Stimulated activated CD4-positive, alpha-beta T cell treated with anti-CD3 and anti-CD28 coated beads, Interleukin-1b, Interleukin-23, amount 100 ng/mL, for 24 hours (primary cell): Measurements from ENCODE around the gene FAM210B.
"Not testable (repeated sequence)": the region's sequence is repeated elsewhere in the genome, so short reads cannot be mapped to it uniquely, and the experiment has no call there.

Experiments used
- DNase-seq, 4 experiments: peaks; one replicate each; pipeline ENCODE4 v3.0.0-alpha.2; 2020; ENCODE audit warnings: low read depth in 4 of 4, low spot score in 1 of 4

The FAM210B gene

DNA sequence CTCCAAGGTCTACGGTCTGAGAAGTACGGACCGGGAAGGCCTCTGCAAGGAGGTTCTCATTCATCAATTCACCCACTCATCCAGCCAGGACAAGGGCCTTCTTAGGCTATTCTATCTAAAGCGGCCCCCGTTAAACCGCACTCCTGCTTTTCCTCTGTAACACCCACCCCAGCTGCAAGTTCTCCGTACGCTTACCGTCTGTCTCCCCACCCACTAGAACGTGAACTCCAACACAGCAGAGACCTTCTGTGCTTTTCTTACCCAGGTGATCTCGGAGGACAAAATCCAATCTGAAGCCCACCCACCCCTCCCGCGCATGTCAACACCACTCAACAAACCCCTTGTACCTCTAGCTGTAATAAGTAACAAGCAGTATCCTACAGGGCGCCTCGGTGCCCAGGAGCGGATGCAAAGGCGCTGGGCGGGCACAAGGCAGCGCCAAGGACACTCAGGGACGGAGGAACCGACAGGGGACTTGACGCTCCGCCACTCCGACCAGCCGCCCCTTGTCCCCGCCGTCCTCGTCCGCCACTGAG, 32.9 kb downstream of the FAM210B start:
- DNase-seq: no peak

DNA sequence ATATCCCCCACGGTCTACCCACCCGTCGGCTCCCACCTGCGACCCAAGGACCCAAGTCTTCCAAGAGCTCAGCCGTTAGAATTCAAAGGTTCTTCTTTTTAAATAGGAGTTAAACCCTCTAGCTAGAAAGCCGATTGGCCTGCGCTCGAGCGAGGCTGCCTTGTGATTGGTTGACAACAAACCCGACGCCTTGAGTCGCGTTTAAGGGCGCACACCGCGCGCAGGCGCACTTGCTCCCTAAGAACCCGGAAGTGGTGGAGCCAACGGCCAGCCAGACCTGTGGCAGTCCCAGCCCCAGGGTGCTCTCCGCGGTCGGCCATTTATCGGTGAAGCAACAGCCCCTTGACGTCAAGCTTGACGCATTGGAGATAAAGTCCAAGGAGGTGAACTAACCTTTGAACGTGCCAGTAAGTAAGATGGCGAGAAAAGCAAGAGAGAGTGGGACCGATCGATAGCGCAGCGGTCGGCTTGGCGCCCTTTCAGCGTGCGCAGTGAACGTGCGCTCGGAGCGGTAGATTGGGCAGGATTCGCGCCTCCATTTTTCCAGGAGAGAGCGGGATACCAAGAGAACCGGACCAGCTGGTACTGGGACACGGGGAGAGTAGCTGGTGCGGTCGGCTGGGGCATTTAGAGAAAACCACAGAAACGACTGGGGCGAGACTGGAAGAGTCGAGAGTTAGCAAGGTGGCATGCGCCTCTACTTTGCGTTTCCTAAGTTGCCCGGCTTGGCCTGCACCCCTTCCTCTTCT, 33.5 kb downstream of the FAM210B start, which contains the start of the genes AURKA and CSTF1:
Gene AURKA (minus strand): TSS at position 84 of the 749 bp plus-strand sequence. CDS start 4,018 bp downstream, outside the sequence.
Gene CSTF1 (plus strand): TSS at position 514 of the 749 bp plus-strand sequence. CDS start 2,908 bp downstream, outside the sequence.
- DNase-seq: peak; percentile 93 to 99 (median 98)

DNA sequence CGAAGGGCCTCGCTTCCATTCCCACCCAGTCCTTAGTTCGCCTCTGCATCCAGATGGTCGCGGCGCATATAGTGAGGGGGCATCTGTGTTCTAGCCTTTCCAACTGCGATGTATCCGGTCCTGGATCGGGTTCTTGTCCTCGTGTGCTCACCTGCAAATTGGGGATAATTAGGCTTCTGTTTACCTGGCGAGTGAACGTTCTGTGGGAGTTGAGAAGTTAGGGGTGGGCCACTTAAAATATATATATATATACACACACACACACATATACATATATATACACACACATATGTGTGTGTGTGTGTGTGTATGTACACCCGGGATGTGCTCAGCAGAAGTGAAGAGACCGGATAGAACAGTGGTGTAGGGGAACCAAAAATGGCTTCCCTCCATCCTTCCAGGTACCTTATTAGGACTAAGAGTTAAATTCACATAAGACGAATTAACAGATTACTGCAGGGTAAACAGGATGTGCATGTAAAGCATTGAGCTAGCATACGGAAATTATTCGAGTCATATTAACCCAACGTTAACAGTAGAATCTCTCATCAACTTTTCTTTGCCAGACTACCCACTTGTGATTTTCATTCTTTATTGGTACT, 34.2 kb downstream of the FAM210B start:
- DNase-seq: no peak

DNA sequence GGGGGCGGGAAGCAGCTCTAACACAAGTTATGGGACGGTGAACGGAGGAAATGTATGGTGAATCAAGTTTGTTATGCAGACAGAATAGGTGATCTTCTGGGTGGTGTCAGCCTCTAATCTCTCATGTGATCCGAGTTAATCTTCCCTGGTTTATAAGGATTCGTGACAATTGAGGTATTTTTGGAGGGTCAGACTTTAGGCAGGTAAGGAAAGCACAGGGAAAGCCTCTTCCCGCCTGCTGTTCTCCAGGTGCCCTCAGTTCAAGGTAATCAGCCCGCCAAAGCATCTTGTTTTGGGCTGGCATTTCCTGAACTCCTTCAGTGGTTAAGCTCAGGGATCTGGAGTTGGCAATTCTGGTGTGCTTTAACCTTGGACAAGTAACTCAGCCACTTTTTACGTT, 34.9 kb downstream of the FAM210B start:
- no peak for DNase-seq

DNA sequence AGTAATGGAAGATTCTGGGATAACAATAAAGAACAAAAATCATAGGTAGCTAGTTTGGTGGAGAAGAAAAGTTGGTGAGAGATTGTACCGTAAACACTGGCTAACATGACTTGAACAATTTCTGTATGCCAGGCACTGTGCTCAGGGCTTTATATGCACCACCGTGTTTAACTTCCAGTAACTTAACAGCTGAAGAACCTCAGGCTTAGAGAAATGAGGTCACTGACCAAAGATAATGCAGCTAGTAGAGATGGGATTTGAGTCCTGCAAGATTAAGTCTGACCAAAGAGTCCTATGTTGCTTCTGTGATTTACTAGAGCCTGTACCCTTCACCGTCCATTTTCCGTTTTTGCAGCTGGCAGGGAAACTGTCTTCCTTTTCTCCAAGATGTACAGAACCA, 36.4 kb downstream of the FAM210B start:
- no peak for DNase-seq

DNA sequence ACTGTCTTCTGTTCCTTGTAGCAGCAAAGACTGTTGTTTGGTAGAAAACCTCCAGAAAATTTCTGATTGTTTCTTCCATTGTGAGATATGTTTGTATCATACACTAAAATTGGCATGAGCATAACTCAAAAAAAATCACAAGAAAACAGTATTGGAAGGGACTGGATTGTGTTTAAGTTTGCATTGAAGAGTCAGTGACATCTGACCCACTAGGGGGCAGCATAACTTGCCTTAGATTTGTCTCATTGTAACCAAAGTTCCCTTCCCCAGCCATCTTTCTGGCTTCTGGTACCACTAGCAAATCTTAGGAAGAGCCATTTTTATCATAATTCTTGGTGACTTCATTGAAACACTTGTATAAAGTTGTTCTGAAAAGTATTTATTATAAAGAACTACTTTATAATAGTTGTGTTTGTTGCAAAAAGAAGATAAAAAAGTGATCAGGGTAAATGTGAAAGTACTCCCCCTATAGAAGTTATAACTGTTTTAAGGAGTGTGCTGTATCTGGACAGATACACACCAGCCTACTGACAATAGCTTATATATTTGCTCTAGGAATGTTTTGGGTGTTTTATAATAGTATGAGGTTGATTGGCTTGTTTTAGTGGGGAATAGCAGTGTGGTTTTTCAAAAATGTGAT, 41.3 kb downstream of the FAM210B start:
- peak; percentile 39 to 51 (median 46) for DNase-seq

DNA sequence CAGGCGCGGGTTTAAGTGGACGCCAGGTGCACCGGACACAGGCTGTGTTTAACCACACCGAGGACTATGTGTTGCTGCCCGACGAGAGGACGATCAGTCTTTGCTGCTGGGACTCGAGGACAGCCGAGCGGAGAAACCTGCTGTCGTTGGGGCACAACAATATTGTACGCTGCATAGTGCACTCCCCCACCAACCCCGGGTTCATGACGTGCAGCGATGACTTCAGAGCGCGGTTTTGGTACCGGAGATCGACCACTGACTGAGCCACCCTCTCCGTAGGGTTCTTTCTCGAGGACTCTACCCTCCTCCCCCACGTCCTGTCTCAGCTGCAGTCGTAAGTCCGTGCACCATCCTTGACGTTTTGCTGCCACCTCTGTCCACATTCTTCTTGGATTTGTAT, 44.7 kb downstream of the FAM210B start:
- DNase-seq: no peak

DNA sequence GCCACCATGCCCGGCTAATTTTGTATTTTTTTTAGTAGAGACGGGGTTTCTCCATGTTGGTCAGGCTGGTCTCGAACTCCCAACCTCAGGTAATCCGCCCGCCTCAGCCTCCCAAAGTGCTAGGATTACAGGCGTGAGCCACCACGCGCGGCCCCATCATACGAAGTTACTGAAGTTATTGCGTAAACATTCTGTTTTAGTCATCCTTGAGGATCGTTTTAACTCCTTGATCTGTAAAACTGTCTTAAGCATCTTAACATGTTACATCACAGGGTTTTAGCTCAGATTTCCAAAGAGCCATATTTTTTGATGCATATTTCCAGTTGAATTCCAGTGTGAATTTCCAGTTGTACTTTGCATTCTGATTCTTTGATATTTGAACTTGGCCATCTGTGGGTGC, 46.6 kb downstream of the FAM210B start:
- DNase-seq: not testable (repeated sequence)

DNA sequence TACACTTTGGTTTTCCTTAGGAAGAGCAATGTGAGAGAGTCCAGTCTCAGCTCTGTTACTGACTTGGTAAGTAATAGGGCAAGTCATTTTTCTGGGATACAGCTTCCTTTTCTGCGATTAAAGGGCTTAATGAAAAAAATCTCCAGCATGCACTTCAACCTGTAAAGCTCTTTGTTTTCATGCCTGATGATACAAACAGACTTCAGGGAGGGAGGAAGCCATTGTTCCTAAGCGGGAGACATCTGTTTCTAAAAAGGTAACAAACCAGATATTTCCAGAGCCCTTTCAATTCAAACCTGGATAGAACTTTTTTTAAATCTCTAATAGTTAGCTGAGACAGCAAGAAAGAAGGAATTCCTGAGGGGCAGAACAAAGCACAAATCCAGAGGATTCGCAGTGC, 48.1 kb downstream of the FAM210B start:
- no peak for DNase-seq

DNA sequence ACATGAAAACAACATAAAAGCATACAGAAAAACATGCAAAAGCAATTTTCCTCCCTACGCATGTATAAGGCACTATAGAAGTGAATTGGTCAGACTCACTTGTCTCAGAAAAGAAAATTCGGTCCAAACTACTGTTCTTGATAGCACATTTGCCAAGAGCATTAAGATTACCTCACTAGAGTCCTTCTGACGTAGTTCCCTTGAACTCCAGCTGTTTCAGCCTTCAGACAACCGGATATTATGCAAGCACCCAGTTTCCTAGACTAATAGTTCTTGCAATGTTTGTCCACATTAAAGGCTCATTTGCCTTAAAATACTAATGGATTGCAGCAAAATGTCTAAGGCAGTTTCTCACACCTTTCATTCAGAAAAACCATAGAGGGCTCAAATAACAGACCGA, 50.7 kb downstream of the FAM210B start:
- no peak for DNase-seq

DNA sequence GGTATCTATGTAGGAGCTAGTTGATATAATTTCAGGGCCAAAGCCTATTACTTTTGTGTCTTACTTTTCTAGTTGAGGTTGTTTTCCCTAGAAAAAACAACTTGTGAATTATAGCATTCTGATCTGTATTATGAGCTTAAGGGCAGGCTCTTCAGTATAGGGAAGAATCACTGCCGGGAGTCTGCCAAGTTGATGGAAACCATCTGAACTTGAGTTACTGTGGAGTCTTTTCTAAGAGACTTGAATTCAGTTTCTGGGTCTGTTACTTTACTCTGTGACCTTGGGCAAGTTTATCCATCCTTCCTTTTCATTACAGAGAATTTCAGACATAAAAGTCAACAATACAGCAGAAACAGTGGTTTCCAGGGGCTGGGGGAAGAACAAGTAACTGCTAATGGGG, 51.2 kb downstream of the FAM210B start:
- no peak for DNase-seq

DNA sequence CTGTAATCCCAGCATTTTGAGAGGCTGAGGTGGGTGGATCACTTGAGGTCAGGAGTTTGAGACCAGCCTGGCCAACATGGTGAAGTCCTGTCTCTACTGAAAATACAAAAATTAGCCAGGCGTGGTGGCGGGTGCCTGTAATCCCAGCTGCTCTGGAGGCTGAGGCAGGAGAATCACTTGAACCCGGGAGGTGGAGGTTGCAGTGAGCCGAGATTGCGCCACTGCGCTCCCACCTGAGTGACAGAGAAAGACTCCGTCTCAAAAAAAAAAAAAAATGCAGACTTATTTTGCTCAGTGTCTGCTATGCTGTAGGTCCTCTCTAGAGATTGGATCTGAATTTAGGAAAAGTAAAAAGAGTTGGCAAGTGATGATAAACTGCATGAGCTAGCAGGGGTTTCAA, 52.5 kb downstream of the FAM210B start:
- DNase-seq: not testable (repeated sequence)

DNA sequence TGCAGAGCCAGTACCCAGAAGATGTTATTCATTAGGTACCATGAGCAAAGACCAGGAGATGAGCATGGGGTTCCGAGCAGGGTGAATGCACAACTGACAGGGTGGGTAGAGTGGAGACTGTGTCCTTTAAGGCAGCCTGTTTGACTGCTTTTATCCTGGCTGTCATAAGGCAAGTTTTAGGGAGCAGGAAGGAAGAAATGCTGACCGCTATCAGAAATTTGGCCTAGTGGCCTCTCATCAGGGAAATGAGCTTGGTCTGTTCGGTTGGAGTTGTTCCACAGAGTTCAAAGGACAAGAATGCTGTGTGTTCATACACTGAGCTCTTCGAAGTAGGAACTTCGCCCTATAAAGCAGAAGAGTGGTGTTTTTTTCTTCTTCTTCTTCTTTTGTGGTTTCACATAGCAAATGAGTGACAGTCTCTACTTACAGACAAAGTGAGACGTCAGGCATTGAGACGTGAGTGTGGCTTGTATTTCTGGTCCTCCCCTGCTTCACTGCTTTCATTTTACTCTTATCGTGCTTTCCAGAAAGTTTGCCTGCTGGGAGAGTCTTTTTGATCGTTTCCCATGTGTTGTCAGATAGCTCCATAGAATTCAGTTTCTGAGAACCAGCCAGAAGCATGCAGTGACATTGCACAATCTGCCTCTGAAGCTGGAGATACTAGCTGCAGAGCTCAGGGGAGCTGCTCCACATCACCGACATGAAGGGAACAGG, 53.1 kb downstream of the FAM210B start, which contains the start of gene CASS4:
Gene CASS4 (plus strand): TSS at position 502 of the 714 bp plus-strand sequence. CDS start 199 bp downstream, at position 701.
- no peak for DNase-seq

DNA sequence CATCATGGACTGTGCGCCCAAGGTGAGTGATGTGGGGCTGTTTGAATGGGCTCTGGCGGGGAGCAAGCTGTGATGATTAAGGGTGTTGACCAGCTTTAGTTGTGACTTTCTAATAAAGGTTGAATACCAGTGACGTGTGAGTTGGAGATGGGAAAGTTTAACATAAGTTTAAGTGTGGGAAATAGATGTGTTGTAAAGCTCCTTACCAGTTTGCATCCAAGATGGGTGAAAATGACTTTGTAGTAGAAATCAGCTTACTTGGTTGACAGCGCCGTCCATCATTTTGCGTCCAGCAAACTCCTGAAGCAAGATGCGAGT, 53.7 kb downstream of the FAM210B start:
- no peak for DNase-seq

DNA sequence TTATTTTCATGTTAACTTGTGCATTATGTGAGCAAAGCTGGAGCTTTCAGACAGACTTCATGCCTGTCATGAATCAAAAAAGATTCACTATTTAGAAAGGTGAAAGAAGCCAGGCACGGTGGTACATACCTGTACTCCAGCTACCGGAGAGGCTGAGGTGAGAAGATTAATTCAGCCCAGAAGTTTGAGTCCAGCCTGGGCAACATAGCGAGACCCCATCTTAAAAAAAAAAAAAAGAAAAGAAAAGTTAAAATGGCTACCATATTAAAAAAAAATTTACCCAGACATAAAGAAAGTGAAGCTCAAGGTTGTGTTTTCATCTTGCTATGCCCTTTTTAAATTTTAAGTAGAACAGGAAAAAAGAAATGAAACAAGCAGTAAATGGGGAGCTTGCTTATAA, 54.2 kb downstream of the FAM210B start:
- DNase-seq: no peak

DNA sequence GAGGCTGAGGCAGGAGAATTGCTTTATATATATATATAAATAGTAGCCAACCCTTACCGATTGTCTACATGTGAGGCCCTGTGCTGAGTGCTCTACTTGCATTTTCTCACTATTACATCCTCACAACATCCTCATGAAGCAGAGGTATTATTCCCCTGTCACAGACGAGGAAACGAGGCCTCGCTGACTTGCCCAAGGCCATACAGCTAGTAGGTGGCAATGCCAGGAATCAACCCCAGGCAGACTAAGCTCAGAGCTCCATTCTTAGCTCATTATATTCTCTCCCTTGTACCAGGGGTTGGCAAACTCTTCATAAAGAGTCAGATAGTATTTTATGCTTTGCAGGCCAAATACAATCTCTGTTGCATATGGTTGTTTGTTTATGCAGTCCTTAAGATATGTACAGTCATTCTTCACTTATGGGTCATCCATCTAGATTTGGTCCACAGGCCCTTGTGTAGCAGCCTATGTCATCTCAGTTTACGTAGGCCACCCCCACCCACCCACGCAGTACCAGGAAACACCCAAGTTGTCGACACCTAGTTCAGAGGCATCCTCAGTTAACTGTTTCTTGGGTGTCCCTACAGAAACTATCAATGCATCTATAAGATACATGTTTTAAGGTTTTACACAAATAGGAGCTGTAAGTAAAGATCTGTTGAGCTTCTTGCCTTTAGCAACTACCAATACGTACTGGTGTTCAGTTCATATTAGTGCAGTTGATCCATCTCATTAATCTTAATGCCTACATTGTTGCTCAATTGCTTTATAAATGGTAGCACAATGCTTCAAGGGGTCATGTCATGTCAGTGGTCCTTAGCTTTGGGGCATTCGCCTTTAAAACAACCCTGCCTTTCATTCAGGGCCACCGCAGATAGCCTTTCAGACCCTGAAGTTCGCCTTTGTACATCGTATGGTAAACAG, 56.3 kb downstream of the FAM210B start:
- peak in 2 of 4 experiments; percentile 36 to 37 for DNase-seq

DNA sequence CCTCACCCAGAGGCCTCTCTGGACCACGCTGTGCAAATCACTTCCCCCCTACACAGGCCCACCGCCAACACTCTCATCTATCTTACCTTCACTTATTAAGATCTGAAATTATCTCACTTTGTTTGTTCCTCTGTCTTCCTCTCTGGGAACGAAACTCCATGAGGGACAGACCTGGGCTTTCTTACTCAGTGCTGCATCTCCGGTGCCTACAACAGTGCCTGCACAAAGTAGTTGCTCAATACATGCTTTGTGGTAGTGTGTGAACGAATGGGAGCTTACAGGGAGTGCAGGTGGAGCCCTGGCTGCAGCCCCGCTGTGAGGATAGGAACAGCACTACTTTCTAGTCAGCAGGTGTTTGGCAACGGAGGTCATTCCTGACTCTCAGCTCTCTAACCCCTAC, 58.6 kb downstream of the FAM210B start:
- DNase-seq: no peak

DNA sequence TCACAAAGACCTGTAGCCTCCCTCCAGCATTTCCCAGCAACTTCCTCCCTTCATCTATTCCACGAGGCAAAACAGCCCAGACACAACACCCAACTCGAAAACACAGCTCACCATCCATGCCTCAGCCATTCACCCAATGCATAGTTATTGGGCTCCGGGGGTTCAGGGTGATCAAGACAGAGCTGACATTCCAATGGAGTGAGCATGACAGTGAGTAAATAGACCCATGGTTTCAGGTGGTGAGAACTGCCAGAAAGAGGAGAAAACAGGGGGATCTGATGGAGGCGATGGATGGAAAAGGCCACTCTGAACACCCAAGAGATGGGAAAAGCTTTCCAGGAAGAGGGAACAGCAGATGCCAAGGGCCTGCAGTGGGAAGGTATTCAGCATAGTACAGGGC, 59.1 kb downstream of the FAM210B start:
- DNase-seq: no peak
